ENCODE data around the gene CEP120. TPM values are rescaled to one million over a fixed set of nuclear protein-coding genes. Genes with fewer than 3 reads are reported as not detected.

The CEP120 gene
- total RNA-seq, 1 experiment from 2014 or later = 27.1 TPM

DNA sequence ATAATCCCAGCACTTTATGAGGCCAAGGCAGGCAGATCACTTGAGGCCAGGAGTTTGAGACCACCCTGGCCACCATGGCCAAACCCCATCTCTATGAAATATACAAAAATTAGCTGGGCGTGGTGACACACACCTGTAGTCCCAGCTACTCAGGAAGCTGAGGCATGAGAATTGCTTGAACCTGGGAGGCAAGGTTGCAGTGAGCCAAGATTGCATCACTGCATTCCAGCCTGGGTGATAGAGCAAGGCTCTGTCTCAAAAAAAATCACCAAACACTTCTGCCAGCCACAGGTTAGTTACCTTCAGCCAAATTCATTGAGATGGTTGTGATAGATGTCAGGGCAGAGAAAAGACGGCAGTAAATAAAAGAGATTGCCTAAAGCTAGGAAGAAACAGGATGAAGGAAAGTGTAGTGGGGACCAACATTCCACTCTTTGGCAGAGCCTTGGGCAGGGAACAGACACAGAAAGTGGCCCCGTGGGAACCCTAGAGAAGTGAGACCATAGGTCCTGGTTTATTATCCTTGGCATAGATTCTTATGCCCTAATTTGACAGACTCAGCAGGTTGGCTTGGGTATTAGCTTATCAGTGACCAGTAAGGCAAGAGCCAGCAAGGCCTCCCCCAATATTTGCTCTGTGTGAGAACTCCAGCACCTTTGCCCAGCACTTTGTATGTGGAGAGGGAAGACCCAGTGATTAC, 5.5 kb upstream of the CEP120 start:
- peak overlapping the region; percentile 77 for H3K27ac Mint-ChIP-seq (ENCODE audit: unreplicated experiment)
- peaks cover 6% of the 10 kb centered on the region for H3K9me3 Mint-ChIP-seq (ENCODE audit: low read depth, unreplicated experiment)
- BruUV-seq (replicated peaks) = no TSS peak

GRCh38 chr5:123427281-123427680, 4.1 kb upstream of the CEP120 start:
- H3K36me3 Mint-ChIP-seq (ENCODE audit: insufficient read depth, unreplicated experiment) = no peaks in the 10 kb centered on the region
- intact Hi-C loops (cut with micrococcal nuclease; ENCODE audit: unreplicated experiment) = no loop called here
- H3K27ac Mint-ChIP-seq (ENCODE audit: unreplicated experiment) = no peak overlapping the region
- peaks cover 6% of the 10 kb centered on the region for H3K9me3 Mint-ChIP-seq (ENCODE audit: low read depth, unreplicated experiment)
- CTCF ChIA-PET = no interaction called here
- TF ChIP-seq, protein P1, sequence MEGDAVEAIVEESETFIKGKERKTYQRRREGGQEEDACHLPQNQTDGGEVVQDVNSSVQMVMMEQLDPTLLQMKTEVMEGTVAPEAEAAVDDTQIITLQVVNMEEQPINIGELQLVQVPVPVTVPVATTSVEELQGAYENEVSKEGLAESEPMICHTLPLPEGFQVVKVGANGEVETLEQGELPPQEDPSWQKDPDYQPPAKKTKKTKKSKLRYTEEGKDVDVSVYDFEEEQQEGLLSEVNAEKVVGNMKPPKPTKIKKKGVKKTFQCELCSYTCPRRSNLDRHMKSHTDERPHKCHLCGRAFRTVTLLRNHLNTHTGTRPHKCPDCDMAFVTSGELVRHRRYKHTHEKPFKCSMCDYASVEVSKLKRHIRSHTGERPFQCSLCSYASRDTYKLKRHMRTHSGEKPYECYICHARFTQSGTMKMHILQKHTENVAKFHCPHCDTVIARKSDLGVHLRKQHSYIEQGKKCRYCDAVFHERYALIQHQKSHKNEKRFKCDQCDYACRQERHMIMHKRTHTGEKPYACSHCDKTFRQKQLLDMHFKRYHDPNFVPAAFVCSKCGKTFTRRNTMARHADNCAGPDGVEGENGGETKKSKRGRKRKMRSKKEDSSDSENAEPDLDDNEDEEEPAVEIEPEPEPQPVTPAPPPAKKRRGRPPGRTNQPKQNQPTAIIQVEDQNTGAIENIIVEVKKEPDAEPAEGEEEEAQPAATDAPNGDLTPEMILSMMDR (IDR thresholded peaks at IDR 0.05; ENCODE audit: unreplicated experiment) = no peak
- H3K27me3 Mint-ChIP-seq (ENCODE audit: unreplicated experiment) = no peaks in the 10 kb centered on the region
- no TSS peak for BruUV-seq (replicated peaks)
- peaks cover 28% of the 10 kb centered on the region for H3K4me1 Mint-ChIP-seq (ENCODE audit: low read depth, unreplicated experiment)
- DNase-seq = no peak
- no peak overlapping the region for H3K4me3 Mint-ChIP-seq (ENCODE audit: low read depth, unreplicated experiment)

More for the DNA sequence above, 5.5 kb upstream of the CEP120 start:
- DNase-seq = no peak
- Mint-ChIP-seq H3K4me3 (ENCODE audit: low read depth, unreplicated experiment) (no peak overlapping the region), H3K27me3 (ENCODE audit: unreplicated experiment) (no peaks in the 10 kb centered on the region), H3K4me1 (ENCODE audit: low read depth, unreplicated experiment) (peaks cover 28% of the 10 kb centered on the region), H3K36me3 (ENCODE audit: insufficient read depth, unreplicated experiment) (no peaks in the 10 kb centered on the region)
- intact Hi-C loops (cut with micrococcal nuclease; ENCODE audit: unreplicated experiment) = no loop called here
- TF ChIP-seq, protein P1 (IDR thresholded peaks at IDR 0.05; ENCODE audit: unreplicated experiment) = no peak
- CTCF ChIA-PET = interaction anchor here (0.7 kb wide), 1 partner anchor 10 kb away, joined by 3 read pairs; no protein-coding TSS in a partner anchor

DNA sequence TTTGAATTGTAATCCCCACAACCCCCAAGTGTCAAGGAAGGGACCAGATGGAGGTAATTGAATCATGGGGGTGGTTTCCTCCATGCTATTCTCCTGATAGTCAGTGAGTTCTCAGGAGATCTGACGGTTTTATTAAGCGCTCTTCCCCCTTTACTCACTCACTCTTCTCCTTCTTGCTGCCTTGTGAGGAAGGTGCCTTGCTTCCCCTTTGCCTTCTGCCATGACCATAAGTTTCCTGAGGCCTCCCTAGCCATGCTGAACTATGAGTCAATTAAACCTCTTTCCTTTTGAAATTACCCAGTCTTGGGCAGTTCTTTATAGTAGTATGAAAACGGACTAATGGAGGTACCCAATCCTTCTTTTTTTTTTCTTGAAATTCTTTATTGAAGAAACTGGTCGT, 2.2 kb upstream of the CEP120 start:
- CTCF ChIA-PET = no interaction called here
- Mint-ChIP-seq H3K4me1 (ENCODE audit: low read depth, unreplicated experiment) (peaks cover 29% of the 10 kb centered on the region), H3K36me3 (ENCODE audit: insufficient read depth, unreplicated experiment) (no peaks in the 10 kb centered on the region), H3K9me3 (ENCODE audit: low read depth, unreplicated experiment) (peaks cover 6% of the 10 kb centered on the region), H3K27ac (ENCODE audit: unreplicated experiment) (no peak overlapping the region), H3K4me3 (ENCODE audit: low read depth, unreplicated experiment) (no peak overlapping the region), H3K27me3 (ENCODE audit: unreplicated experiment) (no peaks in the 10 kb centered on the region)
- intact Hi-C loops (cut with micrococcal nuclease; ENCODE audit: unreplicated experiment) = no loop called here
- no peak for DNase-seq
- no TSS peak for BruUV-seq (replicated peaks)
- TF ChIP-seq, protein P1 (IDR thresholded peaks at IDR 0.05; ENCODE audit: unreplicated experiment) = no peak

- CTCF ChIA-PET = interaction anchor here (0.8 to 1.9 kb wide), 12 partner anchors 11 to 906 kb away, joined by 3 to 19 read pairs (median 5); partner anchors contain the start of gene CSNK1G3
- intact Hi-C loops (cut with micrococcal nuclease; ENCODE audit: unreplicated experiment) = loop anchor here (2.0 to 5.0 kb wide), 3 partner anchors 90 to 905 kb away; partner anchors contain the start of gene CSNK1G3
- Mint-ChIP-seq H3K36me3 (ENCODE audit: insufficient read depth, unreplicated experiment) (no peaks in the 10 kb centered on the region), H3K4me1 (ENCODE audit: low read depth, unreplicated experiment) (peaks cover 15% of the 10 kb centered on the region), H3K9me3 (ENCODE audit: low read depth, unreplicated experiment) (no peaks in the 10 kb centered on the region), H3K27ac (ENCODE audit: unreplicated experiment) (no peak overlapping the region), H3K4me3 (ENCODE audit: low read depth, unreplicated experiment) (no peak overlapping the region), H3K27me3 (ENCODE audit: unreplicated experiment) (no peaks in the 10 kb centered on the region)
- no TSS peak for BruUV-seq (replicated peaks)
- DNase-seq = peak; percentile 10
- TF ChIP-seq, protein P1 (IDR thresholded peaks at IDR 0.05; ENCODE audit: unreplicated experiment) = no peak
Measured at GRCh38 chr5:123422433-123423277, 548 bp downstream of the CEP120 start.
